ENCODE results near the gene ZYG11A. TPM values are rescaled to one million over a fixed set of nuclear protein-coding genes. Genes with fewer than 3 reads are reported as not detected.

ZYG11A gene
- total RNA-seq, 3 donors from 2014 or later = 1.2 to 2.0 TPM; not detected in 1

- H3K9me3 ChIP-seq = no peaks in the 10 kb centered on the region
- H3K27ac ChIP-seq = no peak overlapping the region
- H3K27me3 ChIP-seq = no peaks in the 10 kb centered on the region
- no peaks in the 10 kb centered on the region for H3K36me3 ChIP-seq
- intact Hi-C loops (cut with DNase I; ENCODE audit: low total_unique reads) = no loop called here
- no peaks in the 10 kb centered on the region for H3K4me1 ChIP-seq
- no peak overlapping the region for H3K4me3 ChIP-seq
- no peak for TF ChIP-seq POLR2AphosphoS5 (IDR thresholded peaks at IDR 0.05)
- no peak for TF ChIP-seq POLR2A (IDR thresholded peaks at IDR 0.05)
- TF ChIP-seq CTCF (IDR thresholded peaks at IDR 0.05) = no peak
- DNase-seq (ENCODE audit: low spot score in 2 of 2) = no peak
Observed at GRCh38 chr1:52937433-52938182, 95.0 kb downstream of the ZYG11A start.

GRCh38 chr1:52938183-52938451 lies 95.6 kb downstream of the ZYG11A start:
- Histone ChIP-seq H3K36me3 (no peaks in the 10 kb centered on the region), H3K27ac (no peak overlapping the region), H3K4me3 (no peak overlapping the region), H3K27me3 (no peaks in the 10 kb centered on the region), H3K4me1 (no peaks in the 10 kb centered on the region), H3K9me3 (no peaks in the 10 kb centered on the region)
- TF ChIP-seq POLR2A (IDR thresholded peaks at IDR 0.05) (no peak), POLR2AphosphoS5 (IDR thresholded peaks at IDR 0.05) (no peak), CTCF (IDR thresholded peaks at IDR 0.05) (no peak)
- no peak for DNase-seq (ENCODE audit: low spot score in 2 of 2)
- intact Hi-C loops (cut with DNase I; ENCODE audit: low total_unique reads) = no loop called here

DNA sequence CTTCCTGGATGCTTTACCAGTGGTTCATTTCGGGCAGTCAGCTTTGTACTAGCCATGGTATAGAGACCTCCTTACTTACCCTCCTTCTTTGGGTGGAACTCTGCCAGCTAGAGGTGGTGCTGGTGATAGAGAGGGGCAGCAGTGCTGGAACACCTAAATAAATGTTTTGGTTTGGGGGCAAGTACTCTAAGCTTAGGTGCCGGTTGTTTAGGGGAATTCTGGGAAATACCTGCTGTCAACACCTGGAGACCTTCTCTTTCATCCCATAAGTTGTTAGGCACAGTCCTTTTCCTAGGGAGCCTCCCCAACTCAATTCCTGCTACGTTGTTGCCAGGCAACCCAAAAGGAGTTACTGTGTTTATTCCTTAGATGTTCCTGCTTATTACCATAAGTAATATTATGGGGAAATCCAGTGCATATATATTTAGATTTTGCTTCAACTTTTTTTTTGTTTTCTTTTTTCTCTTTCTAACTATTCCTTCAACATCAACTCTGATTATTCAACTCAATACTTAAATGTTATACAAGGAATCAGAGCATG lies 101.4 kb downstream of the ZYG11A start:
- Histone ChIP-seq H3K9me3 (no peaks in the 10 kb centered on the region), H3K27me3 (no peaks in the 10 kb centered on the region), H3K27ac (no peak overlapping the region), H3K4me3 (no peak overlapping the region), H3K36me3 (no peaks in the 10 kb centered on the region), H3K4me1 (no peaks in the 10 kb centered on the region)
- no peak for DNase-seq (ENCODE audit: low spot score in 2 of 2)
- intact Hi-C loops (cut with DNase I; ENCODE audit: low total_unique reads) = loop anchor here (5.0 kb wide), 1 partner anchor 703 kb away; no protein-coding TSS in a partner anchor
- TF ChIP-seq POLR2AphosphoS5 (IDR thresholded peaks at IDR 0.05) = no peak
- TF ChIP-seq CTCF (IDR thresholded peaks at IDR 0.05) = no peak
- no peak for TF ChIP-seq POLR2A (IDR thresholded peaks at IDR 0.05)

- Histone ChIP-seq H3K4me1 (no peaks in the 10 kb centered on the region), H3K27ac (no peak overlapping the region), H3K4me3 (no peak overlapping the region), H3K36me3 (no peaks in the 10 kb centered on the region), H3K9me3 (no peaks in the 10 kb centered on the region), H3K27me3 (no peaks in the 10 kb centered on the region)
- intact Hi-C loops (cut with DNase I; ENCODE audit: low total_unique reads) = loop anchor here (5.0 kb wide), 1 partner anchor 703 kb away; no protein-coding TSS in a partner anchor
- TF ChIP-seq POLR2A (IDR thresholded peaks at IDR 0.05) (no peak), POLR2AphosphoS5 (IDR thresholded peaks at IDR 0.05) (no peak), CTCF (IDR thresholded peaks at IDR 0.05) (no peak)
- DNase-seq (ENCODE audit: low spot score in 2 of 2) = no peak
Observed at GRCh38 chr1:52944566-52944965, 102.0 kb downstream of the ZYG11A start.

Other genes with a start within 250 kb of the ZYG11A start
- 10 to 100 TPM; 17.8 to 24.7 (median 20.3) TPM for gene GPX7, start 240.4 kb upstream of the ZYG11A start, total RNA-seq
- under 1 TPM in 1 of 3 donors, not detected in 2; 0.15 TPM for gene SHISAL2A, start 209.6 kb upstream of the ZYG11A start, total RNA-seq
- 10 to 100 TPM in 1 of 3 donors, 1 to 10 TPM in 2; 7.4 to 12.8 (median 9.8) TPM for gene COA7, start 144.4 kb upstream of the ZYG11A start, total RNA-seq
- 10 to 100 TPM; 38.7 to 47.6 (median 47.4) TPM for gene ZYG11B, start 116.3 kb upstream of the ZYG11A start, total RNA-seq
- 100 to 1,000 TPM; 157 to 202 (median 182) TPM for gene ECHDC2, start 79.0 kb downstream of the ZYG11A start, total RNA-seq
- 100 to 1,000 TPM in 2 of 3 donors, 10 to 100 TPM in 1; 97.3 to 144 (median 139) TPM for gene SCP2, start 84.5 kb downstream of the ZYG11A start, total RNA-seq
- 100 to 1,000 TPM in 1 of 3 donors, 10 to 100 TPM in 2; 55.1 to 246 (median 83.1) TPM for gene PODN, start 219.5 kb downstream of the ZYG11A start, total RNA-seq